Spleen (tissue), 7 donors: Measurements from ENCODE around the gene ART1.

Source experiments
- CTCF ChIP-seq, 11 experiments: fragments of 200-600 bp in 7 of 11; fragments of 450-650 bp in 4 of 11; sonication (generic) in 4 of 11; IDR thresholded peaks in 8 of 11; conservative IDR thresholded peaks in 3 of 11; 1 replicate in 7 of 11; 2 replicates in 4 of 11; pipeline versions ENCODE4 v1.4.0 to v1.8.0; 2016 to 2021; ENCODE audit warnings: antibody characterized with exemption in 11 of 11, inconsistent platforms in 4 of 11, mild to moderate bottlenecking in 1 of 11
- POLR2A ChIP-seq, 3 donors: fragments of 450-650 bp; IDR thresholded peaks; one replicate each; pipeline ENCODE4 v1.5.1; 2017; ENCODE audit warnings: antibody characterized with exemption in 3 of 3, mild to moderate bottlenecking in 1 of 3
- POLR2AphosphoS5 ChIP-seq, 3 donors: sonication (generic); formaldehyde crosslinking; IDR thresholded peaks; one replicate each; pipeline ENCODE4 v1.5.1; 2017; ENCODE audit warnings: antibody characterized with exemption in 3 of 3
- donor health status: DM: no; HTN: no; CAD: no; lungs with moderate emphysema.
- donor health status: DM: no; HTN: no; CAD: no.
- donor health status: DM: no; HTN: no; CAD: no.

- TF ChIP-seq POLR2AphosphoS5 (IDR thresholded peaks at IDR 0.05), result no peak
- no peak for TF ChIP-seq CTCF (IDR thresholded peaks at IDR 0.05 in 8 of 11, conservative IDR thresholded peaks at IDR 0.05 in 3 of 11)
- TF ChIP-seq POLR2A (IDR thresholded peaks at IDR 0.05), result no peak
These were observed 28.0 kb upstream of the ART1 start for GRCh38 chr11:3616721-3617460.
